ENCODE data around the gene LRCH4.

GRCh38 chr7:100632951-100633717 is 47.2 kb upstream of the LRCH4 start:
- TF ChIP-seq POLR2A (IDR thresholded peaks at IDR 0.05; ENCODE audit: low read depth, low read length): no peak
- TF ChIP-seq POLR2AphosphoS5 (IDR thresholded peaks at IDR 0.05; ENCODE audit: low read depth, low read length): no peak
- TF ChIP-seq SPI1 (IDR thresholded peaks at IDR 0.05; ENCODE audit: low read depth, low read length): no peak
- TF ChIP-seq POU2F2 (IDR thresholded peaks at IDR 0.05; ENCODE audit: low read depth, low read length): no peak
- no peak for TF ChIP-seq TAF1 (IDR thresholded peaks at IDR 0.05; ENCODE audit: low read depth, low read length)
- no peak for TF ChIP-seq PAX5 (IDR thresholded peaks at IDR 0.05; ENCODE audit: insufficient read depth, low read length, severe bottlenecking)
